Measurements from ENCODE around the gene NFIB. TPM values are rescaled to one million over a fixed set of nuclear protein-coding genes. Genes with fewer than 3 reads are reported as not detected.
A peak's percentile ranks its signal among the peaks of the same experiment; 100 is the strongest.

NFIB gene
- total RNA-seq, 1 donor = 12.1 TPM

DNA sequence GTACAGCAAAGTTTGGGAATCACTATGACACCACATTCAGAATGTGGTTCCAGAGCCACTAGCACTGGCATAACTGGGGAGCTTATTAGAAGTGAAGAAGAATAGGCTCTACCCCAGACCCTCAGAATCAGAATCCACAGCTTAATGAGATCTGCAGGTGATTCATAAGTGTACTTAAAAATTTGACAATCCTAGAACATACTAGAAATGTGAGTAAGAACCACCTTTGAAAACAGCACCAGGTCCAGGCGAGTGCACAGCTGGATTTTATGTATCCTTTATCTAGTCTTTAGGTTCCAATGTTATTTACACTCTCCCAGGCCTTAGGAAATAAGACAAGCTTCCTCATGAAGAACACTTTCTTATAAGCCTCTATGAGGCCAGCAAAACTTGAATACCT, 149.0 kb downstream of the NFIB start:
- H3K4me3 ChIP-seq (ENCODE audit: low read depth, low read length) = no peak overlapping the region
- TF ChIP-seq, protein P1, sequence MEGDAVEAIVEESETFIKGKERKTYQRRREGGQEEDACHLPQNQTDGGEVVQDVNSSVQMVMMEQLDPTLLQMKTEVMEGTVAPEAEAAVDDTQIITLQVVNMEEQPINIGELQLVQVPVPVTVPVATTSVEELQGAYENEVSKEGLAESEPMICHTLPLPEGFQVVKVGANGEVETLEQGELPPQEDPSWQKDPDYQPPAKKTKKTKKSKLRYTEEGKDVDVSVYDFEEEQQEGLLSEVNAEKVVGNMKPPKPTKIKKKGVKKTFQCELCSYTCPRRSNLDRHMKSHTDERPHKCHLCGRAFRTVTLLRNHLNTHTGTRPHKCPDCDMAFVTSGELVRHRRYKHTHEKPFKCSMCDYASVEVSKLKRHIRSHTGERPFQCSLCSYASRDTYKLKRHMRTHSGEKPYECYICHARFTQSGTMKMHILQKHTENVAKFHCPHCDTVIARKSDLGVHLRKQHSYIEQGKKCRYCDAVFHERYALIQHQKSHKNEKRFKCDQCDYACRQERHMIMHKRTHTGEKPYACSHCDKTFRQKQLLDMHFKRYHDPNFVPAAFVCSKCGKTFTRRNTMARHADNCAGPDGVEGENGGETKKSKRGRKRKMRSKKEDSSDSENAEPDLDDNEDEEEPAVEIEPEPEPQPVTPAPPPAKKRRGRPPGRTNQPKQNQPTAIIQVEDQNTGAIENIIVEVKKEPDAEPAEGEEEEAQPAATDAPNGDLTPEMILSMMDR (IDR thresholded peaks at IDR 0.05; ENCODE audit: insufficient read depth, low read depth, low read length) = no peak
- no peak for DNase-seq (ENCODE audit: low read depth)

GRCh38 chr9:14159440-14160216, 154.3 kb downstream of the NFIB start:
- no peak overlapping the region for H3K4me3 ChIP-seq (ENCODE audit: low read depth, low read length)
- peak; percentile 24 for DNase-seq (ENCODE audit: low read depth)
- TF ChIP-seq, protein P1 (IDR thresholded peaks at IDR 0.05; ENCODE audit: insufficient read depth, low read depth, low read length) = no peak

GRCh38 chr9:14158916-14159315, 155.0 kb downstream of the NFIB start:
- TF ChIP-seq, protein P1 (IDR thresholded peaks at IDR 0.05; ENCODE audit: insufficient read depth, low read depth, low read length) = no peak
- H3K4me3 ChIP-seq (ENCODE audit: low read depth, low read length) = no peak overlapping the region
- no peak for DNase-seq (ENCODE audit: low read depth)

DNA sequence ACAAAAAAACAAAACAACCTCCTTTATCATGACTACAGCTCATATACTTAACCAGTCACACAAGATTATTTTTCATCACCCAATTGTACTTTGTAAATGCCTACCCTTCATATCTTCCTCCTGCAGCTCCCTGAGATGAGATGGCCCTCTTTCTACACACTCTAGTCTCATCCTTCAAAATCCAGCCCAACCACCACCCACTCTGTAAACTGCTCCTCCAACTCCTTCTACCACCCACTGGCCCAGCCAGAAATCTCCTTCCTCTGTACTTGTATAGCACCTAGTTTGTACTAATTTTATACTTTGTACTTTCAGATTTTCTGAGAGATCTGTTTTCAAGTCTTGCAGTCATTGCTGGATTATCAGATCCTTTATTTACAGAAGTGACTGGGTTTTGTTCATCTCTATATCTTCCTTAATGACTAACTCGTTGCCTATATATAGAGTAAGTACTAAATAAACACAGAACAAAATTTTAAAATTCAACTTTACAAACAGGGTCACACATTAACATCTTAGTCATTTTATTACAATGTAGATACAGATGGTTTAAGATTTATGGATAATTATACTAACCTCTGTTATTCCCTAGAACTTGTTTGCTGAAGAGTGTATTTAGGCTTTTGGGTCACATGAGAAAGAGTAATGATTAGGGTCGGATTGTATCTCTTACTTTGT, 155.7 kb downstream of the NFIB start:
- H3K4me3 ChIP-seq (ENCODE audit: low read depth, low read length) = no peak overlapping the region
- DNase-seq (ENCODE audit: low read depth) = no peak
- TF ChIP-seq, protein P1 (IDR thresholded peaks at IDR 0.05; ENCODE audit: insufficient read depth, low read depth, low read length) = no peak

DNA sequence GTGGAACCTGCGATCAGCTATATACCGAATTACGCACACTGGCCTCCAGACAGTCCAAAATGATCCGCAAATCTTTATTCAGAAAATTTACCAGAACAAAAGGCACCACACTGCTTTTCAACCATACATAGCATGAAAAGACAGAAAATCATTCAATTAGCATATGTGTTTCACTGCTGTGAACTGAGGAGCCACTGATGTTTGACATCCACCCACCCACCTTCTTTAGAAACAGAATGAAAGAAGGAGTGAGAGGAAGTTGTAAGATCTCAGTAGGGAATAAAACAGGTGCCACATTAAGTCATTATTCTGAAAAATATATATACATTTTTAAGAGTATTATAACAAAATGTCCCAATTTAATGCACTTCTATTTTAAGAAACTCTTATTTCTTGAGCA, 156.8 kb downstream of the NFIB start:
- no peak for DNase-seq (ENCODE audit: low read depth)
- no peak overlapping the region for H3K4me3 ChIP-seq (ENCODE audit: low read depth, low read length)
- TF ChIP-seq, protein P1 (IDR thresholded peaks at IDR 0.05; ENCODE audit: insufficient read depth, low read depth, low read length) = no peak

DNA sequence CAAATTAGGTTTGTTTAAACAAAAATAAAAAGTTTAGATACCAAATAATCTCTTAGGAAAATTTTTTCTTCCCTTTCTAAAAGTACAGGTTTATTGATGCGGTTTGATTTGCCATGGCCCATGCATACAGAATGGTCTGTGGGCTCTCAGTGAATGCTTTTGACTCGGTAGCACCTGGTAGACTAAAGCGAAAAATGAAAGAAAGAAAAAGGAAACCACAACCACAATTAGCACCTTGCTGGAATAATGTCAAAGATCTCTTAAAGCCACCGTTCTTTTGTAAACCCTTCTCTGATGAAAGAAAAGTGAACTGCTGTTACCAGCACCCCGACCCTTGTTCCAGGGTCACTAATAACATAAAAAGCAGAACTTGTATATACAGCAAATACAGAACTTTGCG, 157.9 kb downstream of the NFIB start:
- no peak for DNase-seq (ENCODE audit: low read depth)
- no peak overlapping the region for H3K4me3 ChIP-seq (ENCODE audit: low read depth, low read length)
- TF ChIP-seq, protein P1 (IDR thresholded peaks at IDR 0.05; ENCODE audit: insufficient read depth, low read depth, low read length) = no peak
